ENCODE data around the gene TOM1. TPM values are rescaled to one million over a fixed set of nuclear protein-coding genes. Genes with fewer than 3 reads are reported as not detected.
A peak's percentile ranks its signal among the peaks of the same experiment; 100 is the strongest.
"Not testable (repeated sequence)": the region's sequence is repeated elsewhere in the genome, so short reads cannot be mapped to it uniquely, and the experiment has no call there.

The TOM1 gene
- total RNA-seq, 4 donors from 2014 or later = 96.6 to 175 (median 129) TPM

DNA sequence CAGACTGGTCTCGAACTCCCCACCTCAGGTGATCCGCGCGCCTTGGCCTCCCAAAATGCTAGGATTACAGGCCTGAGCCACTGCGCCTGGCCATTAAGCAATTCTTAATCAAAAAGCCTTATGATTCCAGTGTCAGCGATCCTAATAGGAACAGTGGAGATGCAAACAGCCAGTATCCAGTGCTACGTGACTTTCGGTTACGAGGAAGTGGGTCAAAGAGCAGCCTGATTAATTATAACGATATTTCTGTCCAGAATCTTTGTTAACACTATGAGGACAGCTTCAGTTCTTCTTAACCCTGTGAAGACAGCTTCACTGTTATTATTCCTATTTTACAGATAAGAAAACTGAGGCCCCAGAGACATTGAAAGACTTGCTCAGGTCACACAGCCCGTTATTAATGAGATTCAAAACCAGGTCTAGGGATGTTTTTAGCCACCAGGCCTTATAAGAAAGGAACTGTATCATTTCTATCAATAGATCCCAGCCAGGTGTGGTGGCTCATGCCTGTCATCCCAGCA lies 63.9 kb downstream of the TOM1 start:
- H3K36me3 ChIP-seq = no peaks in the 10 kb centered on the region
- H3K9me3 ChIP-seq = no peaks in the 10 kb centered on the region
- H3K27ac ChIP-seq = peak overlapping the region; percentile 31 to 92 (median 75)
- H3K4me3 ChIP-seq = peak overlapping the region in 2 of 4 donors; percentile 5 to 26
- no peak for DNase-seq
- H3K27me3 ChIP-seq = no peaks in the 10 kb centered on the region
- TF ChIP-seq POLR2A (IDR thresholded peaks at IDR 0.05) = no peak
- TF ChIP-seq, protein P1, sequence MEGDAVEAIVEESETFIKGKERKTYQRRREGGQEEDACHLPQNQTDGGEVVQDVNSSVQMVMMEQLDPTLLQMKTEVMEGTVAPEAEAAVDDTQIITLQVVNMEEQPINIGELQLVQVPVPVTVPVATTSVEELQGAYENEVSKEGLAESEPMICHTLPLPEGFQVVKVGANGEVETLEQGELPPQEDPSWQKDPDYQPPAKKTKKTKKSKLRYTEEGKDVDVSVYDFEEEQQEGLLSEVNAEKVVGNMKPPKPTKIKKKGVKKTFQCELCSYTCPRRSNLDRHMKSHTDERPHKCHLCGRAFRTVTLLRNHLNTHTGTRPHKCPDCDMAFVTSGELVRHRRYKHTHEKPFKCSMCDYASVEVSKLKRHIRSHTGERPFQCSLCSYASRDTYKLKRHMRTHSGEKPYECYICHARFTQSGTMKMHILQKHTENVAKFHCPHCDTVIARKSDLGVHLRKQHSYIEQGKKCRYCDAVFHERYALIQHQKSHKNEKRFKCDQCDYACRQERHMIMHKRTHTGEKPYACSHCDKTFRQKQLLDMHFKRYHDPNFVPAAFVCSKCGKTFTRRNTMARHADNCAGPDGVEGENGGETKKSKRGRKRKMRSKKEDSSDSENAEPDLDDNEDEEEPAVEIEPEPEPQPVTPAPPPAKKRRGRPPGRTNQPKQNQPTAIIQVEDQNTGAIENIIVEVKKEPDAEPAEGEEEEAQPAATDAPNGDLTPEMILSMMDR (IDR thresholded peaks at IDR 0.05) = no peak
- H3K4me1 ChIP-seq = peaks cover 0 to 30% (median 6%) of the 10 kb centered on the region in 4 donors

DNA sequence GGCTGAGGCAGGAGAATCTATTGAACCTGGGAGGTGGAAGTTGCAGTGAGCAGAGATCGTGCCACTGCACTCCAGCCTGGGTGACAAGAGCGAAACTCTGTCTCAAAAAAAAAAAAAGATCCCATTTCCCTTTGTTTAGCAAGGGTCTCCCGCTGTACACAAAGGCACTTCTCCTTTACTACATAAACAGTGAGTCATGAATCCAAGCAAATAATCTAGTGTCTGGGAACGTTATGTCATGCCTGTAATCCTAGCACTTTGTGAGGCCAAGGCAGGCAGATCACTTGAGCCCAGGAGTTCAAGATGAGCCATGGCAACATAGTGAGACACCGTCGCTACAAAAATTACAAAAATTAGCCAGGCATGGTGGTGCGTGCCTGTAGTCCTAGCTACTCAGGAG lies 64.5 kb downstream of the TOM1 start:
- peak overlapping the region in 3 of 4 donors; percentile 70 to 92 (median 80) for H3K27ac ChIP-seq
- DNase-seq, H3K36me3 ChIP-seq, H3K27me3 ChIP-seq, H3K4me3 ChIP-seq, H3K9me3 ChIP-seq: not testable (repeated sequence)
- H3K4me1 ChIP-seq = peaks cover 0 to 31% (median 6%) of the 10 kb centered on the region in 4 donors

DNA sequence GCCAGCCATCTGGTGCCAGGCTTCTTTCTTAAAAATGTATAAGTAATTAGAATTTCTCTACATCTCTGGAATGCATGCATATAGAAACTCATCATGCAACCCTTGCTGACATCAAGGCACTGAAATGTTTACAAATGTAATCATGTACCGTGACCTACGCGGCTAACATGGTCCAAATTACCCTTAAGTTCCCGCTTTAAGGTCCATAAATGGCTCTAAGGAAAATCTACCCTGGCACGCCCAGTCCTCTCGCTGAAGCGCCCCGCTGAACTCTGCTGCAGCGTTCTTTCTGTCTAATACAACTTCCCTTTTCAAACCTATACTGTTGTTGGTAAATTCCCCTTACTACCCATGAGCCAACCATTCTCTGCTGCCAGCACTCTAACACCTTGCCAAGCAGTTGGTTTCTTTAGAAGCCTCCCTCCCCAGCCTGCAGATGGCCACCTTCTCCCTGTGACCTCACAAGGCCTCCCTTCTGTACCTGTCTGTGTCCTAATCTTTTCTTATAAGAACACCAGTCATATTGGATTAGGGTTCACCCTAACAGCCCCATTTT lies 67.7 kb downstream of the TOM1 start:
- H3K36me3 ChIP-seq = no peaks in the 10 kb centered on the region
- H3K4me3 ChIP-seq = no peak overlapping the region
- TF ChIP-seq, protein P1 (IDR thresholded peaks at IDR 0.05) = no peak
- no peak for TF ChIP-seq POLR2A (IDR thresholded peaks at IDR 0.05)
- no peaks in the 10 kb centered on the region for H3K27me3 ChIP-seq
- peak overlapping the region; percentile 21 to 73 (median 50) for H3K27ac ChIP-seq
- peaks cover 0 to 48% (median 10%) of the 10 kb centered on the region in 4 donors for H3K4me1 ChIP-seq
- peak; percentile 65 to 80 (median 71) for DNase-seq
- H3K9me3 ChIP-seq = no peaks in the 10 kb centered on the region

DNA sequence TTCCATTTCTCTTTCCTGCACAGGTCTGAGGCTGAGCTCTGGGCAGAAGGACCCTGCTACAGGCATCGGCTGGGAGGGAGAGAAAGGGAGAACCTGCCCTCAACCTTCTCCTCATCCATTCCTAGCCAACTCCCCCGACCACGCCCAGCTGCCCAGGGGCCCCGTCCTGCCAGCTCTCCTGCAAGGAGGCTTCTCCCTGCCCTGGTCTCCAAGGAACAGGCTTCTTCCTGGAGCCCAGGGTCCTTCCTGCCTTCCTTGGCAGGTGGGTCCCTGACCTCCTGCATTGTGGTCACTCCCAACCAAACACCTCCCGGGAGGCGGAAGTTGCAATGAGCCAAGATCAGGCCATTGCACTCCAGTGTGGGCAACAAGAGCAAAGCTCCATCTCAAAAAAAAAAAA lies 68.7 kb downstream of the TOM1 start:
- Histone ChIP-seq H3K4me3 (no peak overlapping the region), H3K4me1 (peaks cover 0 to 50% (median 8%) of the 10 kb centered on the region in 4 donors), H3K27me3 (no peaks in the 10 kb centered on the region), H3K27ac (peak overlapping the region in 2 of 4 donors; percentile 64 to 73), H3K9me3 (no peaks in the 10 kb centered on the region), H3K36me3 (no peaks in the 10 kb centered on the region)
- no peak for TF ChIP-seq POLR2A (IDR thresholded peaks at IDR 0.05)
- TF ChIP-seq, protein P1 (IDR thresholded peaks at IDR 0.05) = no peak
- peak in 1 of 3 donors; percentile 62 for DNase-seq

DNA sequence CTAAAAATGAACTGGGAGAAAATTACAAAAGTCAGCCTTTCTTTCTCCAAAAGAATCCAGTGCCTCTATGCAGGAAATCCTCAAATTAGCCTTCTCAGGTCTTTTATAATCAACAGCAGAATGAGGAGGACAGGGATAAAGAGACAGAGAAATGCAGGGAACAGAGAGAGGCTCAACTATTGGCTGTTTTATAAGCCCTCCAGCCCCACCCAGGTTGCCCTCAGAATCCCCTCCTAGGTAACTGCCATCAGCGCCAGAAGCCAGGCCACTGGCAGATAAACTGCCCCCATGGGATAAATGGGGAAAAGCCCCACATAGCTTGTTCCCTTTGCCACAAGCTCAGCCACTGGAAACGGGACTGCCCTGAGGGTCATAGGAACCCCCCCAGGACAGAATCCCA lies 70.3 kb downstream of the TOM1 start:
- Histone ChIP-seq H3K9me3 (no peaks in the 10 kb centered on the region), H3K4me1 (peaks cover 0 to 38% (median 8%) of the 10 kb centered on the region in 4 donors), H3K27ac (no peak overlapping the region), H3K4me3 (no peak overlapping the region), H3K27me3 (no peaks in the 10 kb centered on the region), H3K36me3 (no peaks in the 10 kb centered on the region)
- no peak for DNase-seq
- TF ChIP-seq, protein P1 (IDR thresholded peaks at IDR 0.05) = no peak
- no peak for TF ChIP-seq POLR2A (IDR thresholded peaks at IDR 0.05)

DNA sequence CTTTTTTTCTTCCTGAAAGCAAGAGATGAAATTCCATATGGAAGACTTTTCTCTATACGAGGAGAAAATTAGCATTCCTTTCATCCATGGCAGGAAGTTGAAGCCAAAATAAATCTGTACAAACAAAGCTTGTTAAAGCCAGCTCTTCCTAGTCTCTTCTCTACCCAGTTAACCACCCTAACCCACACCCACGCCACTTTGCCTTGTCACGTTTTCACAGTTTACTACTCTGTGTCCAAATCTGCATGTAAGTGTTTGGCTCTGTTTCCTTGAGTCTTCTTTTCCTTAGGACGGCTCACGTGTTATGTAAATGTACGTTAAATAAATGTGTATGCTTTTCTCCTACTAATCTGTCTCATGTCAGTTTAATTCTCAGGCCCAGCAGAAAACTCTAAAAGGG lies 74.1 kb downstream of the TOM1 start:
- H3K4me1 ChIP-seq = peaks cover 5 to 54% (median 14%) of the 10 kb centered on the region in 4 donors
- no peaks in the 10 kb centered on the region for H3K36me3 ChIP-seq
- no peaks in the 10 kb centered on the region for H3K9me3 ChIP-seq
- no peaks in the 10 kb centered on the region for H3K27me3 ChIP-seq
- H3K4me3 ChIP-seq = no peak overlapping the region
- H3K27ac ChIP-seq = no peak overlapping the region
- no peak for DNase-seq
- TF ChIP-seq POLR2A (IDR thresholded peaks at IDR 0.05) = no peak

Measured in Peyer's patch (tissue), 4 donors.